GM12872 (cell line): Measurements from ENCODE around the gene HSPB6.

Experiments used
- CTCF ChIP-seq: IDR thresholded peaks from 3 replicates; pipeline ENCODE4 v1.5.1; 2011; ENCODE audit warnings: low read depth, mild to moderate bottlenecking, low read length, moderate library complexity; ENCODE audit not compliant: insufficient read depth

The HSPB6 gene

GRCh38 chr19:35752746-35753350 lies 4.0 kb downstream of the HSPB6 start:
- TF ChIP-seq CTCF: no peak

GRCh38 chr19:35751839-35752745 lies 4.7 kb downstream of the HSPB6 start:
- no peak for TF ChIP-seq CTCF

GRCh38 chr19:35750167-35750566 lies 6.7 kb downstream of the HSPB6 start:
- no peak for TF ChIP-seq CTCF

- TF ChIP-seq CTCF: no peak
Observed at GRCh38 chr19:35748106-35749020, 8.5 kb downstream of the HSPB6 start, which contains the start of gene LIN37. TSS of gene LIN37 (plus strand) at chr19:35748576. CDS start at chr19:35748725, 149 bp downstream.

- no peak for TF ChIP-seq CTCF
Observed at GRCh38 chr19:35746531-35746930, 10.3 kb downstream of the HSPB6 start.

- no peak for TF ChIP-seq CTCF
Observed at GRCh38 chr19:35746087-35746462, 10.8 kb downstream of the HSPB6 start.
